Measurements from ENCODE around the gene MEMO1. TPM values are rescaled to one million over a fixed set of nuclear protein-coding genes. Genes with fewer than 3 reads are reported as not detected.
A peak's percentile ranks its signal among the peaks of the same experiment; 100 is the strongest.
"Not testable (repeated sequence)": the region's sequence is repeated elsewhere in the genome, so short reads cannot be mapped to it uniquely, and the experiment has no call there.

The MEMO1 gene
- total RNA-seq (2014; rRNA removed; shearing (Covaris generic)), result 50.2 and 54.6 TPM in 2 replicates

DNA sequence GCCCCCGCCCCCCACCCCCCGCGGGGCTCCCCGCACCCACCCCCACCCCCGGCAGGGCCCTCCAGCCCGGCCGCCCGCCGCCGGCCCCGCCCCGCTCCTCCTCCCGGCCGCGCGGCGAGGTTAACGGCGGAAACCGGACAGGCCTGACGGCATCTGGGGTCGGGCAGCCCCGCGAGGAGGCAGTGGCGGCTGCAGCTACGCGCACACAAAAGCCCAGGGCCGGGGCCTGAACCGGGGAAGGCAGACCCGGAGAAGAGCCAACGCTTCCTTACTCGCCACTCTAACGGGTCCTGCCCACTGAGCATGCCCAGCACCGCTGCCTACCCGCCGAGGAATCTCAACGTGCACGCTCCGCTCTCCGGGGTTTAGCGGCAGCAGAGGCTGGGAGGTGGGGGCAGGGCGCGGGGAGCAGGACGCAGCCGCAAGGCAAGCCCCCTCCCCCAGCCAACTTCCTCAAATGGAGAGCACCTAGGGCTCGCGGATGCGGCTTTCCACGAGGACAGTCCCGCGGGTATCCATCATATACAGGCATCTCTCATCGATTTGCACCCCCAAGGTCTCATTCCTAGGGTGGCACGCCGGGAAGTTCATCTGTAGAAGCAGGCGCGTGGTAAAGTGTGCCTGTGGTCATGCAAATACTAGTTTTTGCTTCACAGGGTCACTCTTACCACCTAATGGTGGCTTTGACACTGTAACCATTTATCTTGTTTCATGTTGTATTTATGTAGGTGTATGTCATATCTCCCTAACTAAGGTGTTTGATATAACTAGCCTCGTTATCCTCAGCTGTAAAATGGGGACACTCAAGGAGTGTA, at the start of gene MEMO1:
TSS of gene MEMO1 (minus strand) at position 339 of the 815 bp plus-strand sequence. CDS start 761 bp downstream, outside the sequence.
- Histone ChIP-seq H3K9me3 (replicated peaks) (no peaks in the 10 kb centered on the region), H3K27ac (peak within 1 kb of the TSS; percentile 76), H3K36me3 (peaks cover 4% of the 10 kb centered on the region), H3K4me3 (peak within 1 kb of the TSS; percentile 92), H3K27me3 (replicated peaks) (no peaks in the 10 kb centered on the region), H3K4me1 (replicated peaks) (peaks cover 18% of the 10 kb centered on the region)
- DNase-seq (ENCODE audit: low read depth in 1 of 2, low spot score in 2 of 2), result peak; percentile 96 to 97

DNA sequence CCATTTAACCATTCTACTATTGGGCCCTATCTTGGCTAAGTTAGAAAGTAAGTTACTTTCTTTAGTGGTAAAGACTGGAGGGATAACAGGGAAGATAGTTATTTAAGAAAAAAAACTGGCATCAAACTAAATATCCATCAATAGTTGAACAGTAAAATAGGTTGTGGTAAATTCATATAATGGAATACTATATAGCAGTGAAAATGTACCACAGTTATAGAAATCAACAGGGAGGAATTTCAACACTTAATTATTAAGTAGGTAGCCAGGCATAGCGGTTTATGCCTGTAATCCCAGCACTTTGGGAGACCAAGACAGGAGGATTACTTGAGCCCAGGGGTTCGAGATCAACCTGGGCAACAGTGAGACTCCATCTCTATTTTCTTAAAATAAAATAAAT, 49.5 kb upstream of the MEMO1 start:
- no peaks in the 10 kb centered on the region for H3K9me3 ChIP-seq (replicated peaks)
- H3K4me3 ChIP-seq, result no peak overlapping the region
- no peak overlapping the region for H3K27ac ChIP-seq
- no peak for DNase-seq (ENCODE audit: low read depth in 1 of 2, low spot score in 2 of 2)
- H3K36me3 ChIP-seq, result peaks cover under 1% of the 10 kb centered on the region; the same call in 1 of the 2 replicates
- H3K4me1 ChIP-seq (replicated peaks), result no peaks in the 10 kb centered on the region; the same call in 1 of the 2 replicates
- no peaks in the 10 kb centered on the region for H3K27me3 ChIP-seq (replicated peaks)

GRCh38 chr2:32058130-32058529, 47.3 kb upstream of the MEMO1 start:
- Histone ChIP-seq H3K4me3 (no peak overlapping the region), H3K36me3 (no peaks in the 10 kb centered on the region), H3K27me3 (replicated peaks) (no peaks in the 10 kb centered on the region), H3K4me1 (replicated peaks) (no peaks in the 10 kb centered on the region), H3K27ac (no peak overlapping the region), H3K9me3 (replicated peaks) (no peaks in the 10 kb centered on the region)
- no peak for DNase-seq (ENCODE audit: low read depth in 1 of 2, low spot score in 2 of 2)

- not testable (repeated sequence) for H3K9me3 ChIP-seq (replicated peaks); H3K27me3 ChIP-seq (replicated peaks); H3K27ac ChIP-seq; H3K4me1 ChIP-seq (replicated peaks); H3K36me3 ChIP-seq; H3K4me3 ChIP-seq; DNase-seq (ENCODE audit: low read depth in 1 of 2, low spot score in 2 of 2)
Measured at GRCh38 chr2:32054583-32054982, 43.8 kb upstream of the MEMO1 start.

GRCh38 chr2:32051836-32052439, 41.1 kb upstream of the MEMO1 start:
- H3K27me3 ChIP-seq (replicated peaks), result no peaks in the 10 kb centered on the region
- H3K4me3 ChIP-seq, result no peak overlapping the region
- no peaks in the 10 kb centered on the region for H3K9me3 ChIP-seq (replicated peaks)
- H3K36me3 ChIP-seq, result no peaks in the 10 kb centered on the region
- H3K4me1 ChIP-seq (replicated peaks), result no peaks in the 10 kb centered on the region
- DNase-seq (ENCODE audit: low read depth in 1 of 2, low spot score in 2 of 2), result no peak
- no peak overlapping the region for H3K27ac ChIP-seq

GRCh38 chr2:32043561-32043960, 32.8 kb upstream of the MEMO1 start:
- Histone ChIP-seq H3K27ac (no peak overlapping the region), H3K36me3 (no peaks in the 10 kb centered on the region), H3K9me3 (replicated peaks) (no peaks in the 10 kb centered on the region), H3K27me3 (replicated peaks) (no peaks in the 10 kb centered on the region), H3K4me3 (no peak overlapping the region), H3K4me1 (replicated peaks) (peaks cover 9% of the 10 kb centered on the region; the same call in 1 of the 2 replicates)
- DNase-seq (ENCODE audit: low read depth in 1 of 2, low spot score in 2 of 2), result no peak

DNA sequence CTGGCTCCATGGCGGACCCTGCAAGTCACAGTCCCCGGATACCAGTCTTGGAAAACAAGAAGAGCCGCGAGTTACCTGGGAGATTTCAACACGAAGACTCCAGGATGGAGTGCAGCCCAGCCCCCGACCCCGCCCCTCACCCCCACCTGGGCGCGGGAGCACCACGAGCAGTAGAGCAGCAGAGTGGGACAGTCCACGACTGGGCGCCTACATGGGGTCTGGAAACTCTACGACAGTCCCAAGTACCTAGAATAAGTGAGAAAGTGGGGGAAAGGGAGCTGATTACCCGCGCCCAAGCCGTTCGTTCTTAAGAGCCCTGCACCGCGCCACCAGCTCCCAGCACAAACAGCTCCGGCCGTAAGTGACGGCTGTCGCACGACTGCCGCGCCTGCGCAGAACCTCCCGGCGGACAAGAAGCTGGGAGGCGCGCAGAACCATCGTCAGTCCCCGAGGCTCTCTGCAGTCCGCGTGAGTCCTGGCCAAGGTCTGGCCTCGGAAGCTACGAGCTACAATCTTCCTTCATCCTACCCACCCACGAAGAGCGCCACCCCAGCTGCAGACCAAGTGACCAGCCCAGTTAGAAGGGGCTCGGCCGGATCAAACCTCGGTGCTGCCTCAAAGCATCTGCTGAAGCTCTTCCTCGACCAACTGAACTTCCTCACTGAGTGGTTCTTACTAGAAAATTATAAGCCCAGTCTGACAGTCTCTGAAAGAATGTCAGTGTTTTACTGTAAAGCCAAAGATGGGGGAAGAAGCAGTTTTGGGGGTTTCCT, 28.8 kb upstream of the MEMO1 start, which contains the start of gene DPY30:
TSS of gene DPY30 (minus strand) at position 359 of the 773 bp plus-strand sequence. CDS start at position 10, 349 bp downstream.
- Histone ChIP-seq H3K4me1 (replicated peaks) (peaks cover 9% of the 10 kb centered on the region; the same call in 1 of the 2 replicates), H3K27me3 (replicated peaks) (no peaks in the 10 kb centered on the region), H3K4me3 (peak within 1 kb of the TSS; percentile 51), H3K36me3 (no peaks in the 10 kb centered on the region; the same call in 1 of the 2 replicates), H3K27ac (peak within 1 kb of the TSS; percentile 9; the same call in 1 of the 2 replicates), H3K9me3 (replicated peaks) (no peaks in the 10 kb centered on the region)
- DNase-seq (ENCODE audit: low read depth in 1 of 2, low spot score in 2 of 2), result peak; percentile 87 to 92

DNA sequence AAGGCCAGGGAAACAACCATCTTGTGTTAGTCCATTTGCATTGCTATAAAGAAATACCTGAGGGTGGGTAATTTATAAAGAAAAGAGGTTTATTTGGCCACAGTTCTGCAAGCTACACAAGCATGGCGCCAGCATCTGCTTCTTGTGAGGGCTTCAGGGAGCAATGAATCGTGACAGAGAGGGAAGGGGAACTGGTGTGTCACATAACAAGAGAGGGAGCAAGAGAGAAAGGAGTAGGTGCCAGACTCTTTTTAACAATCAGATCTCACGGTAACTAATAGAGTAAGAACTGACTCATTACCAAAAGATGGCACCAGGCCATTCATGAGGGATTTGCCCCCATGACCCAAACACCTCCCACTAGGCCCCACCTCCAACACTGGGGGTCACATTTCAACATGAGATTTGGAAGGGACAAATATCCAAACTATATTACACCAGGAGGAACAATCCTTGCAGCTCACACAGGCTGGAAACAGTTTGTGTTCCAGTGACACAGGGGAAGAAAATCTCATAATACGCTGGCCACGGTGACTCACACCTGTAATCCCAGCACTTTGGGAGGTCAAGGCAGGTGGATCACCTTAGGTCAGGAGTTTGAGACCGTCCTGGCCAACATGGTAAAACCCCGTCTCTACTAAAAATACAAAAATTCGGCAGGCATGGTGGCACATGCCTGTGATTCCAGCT, 23.5 kb upstream of the MEMO1 start:
- not testable (repeated sequence) for H3K27ac ChIP-seq; H3K9me3 ChIP-seq (replicated peaks); H3K4me3 ChIP-seq; DNase-seq (ENCODE audit: low read depth in 1 of 2, low spot score in 2 of 2); H3K27me3 ChIP-seq (replicated peaks); H3K4me1 ChIP-seq (replicated peaks)
- peaks cover 26% of the 10 kb centered on the region for H3K36me3 ChIP-seq

GRCh38 chr2:32018789-32019482, 8.1 kb upstream of the MEMO1 start:
- not testable (repeated sequence) for H3K27ac ChIP-seq; H3K4me3 ChIP-seq; H3K27me3 ChIP-seq (replicated peaks); H3K4me1 ChIP-seq (replicated peaks); H3K9me3 ChIP-seq (replicated peaks); DNase-seq (ENCODE audit: low read depth in 1 of 2, low spot score in 2 of 2)
- H3K36me3 ChIP-seq, result peaks cover 12% of the 10 kb centered on the region

DNA sequence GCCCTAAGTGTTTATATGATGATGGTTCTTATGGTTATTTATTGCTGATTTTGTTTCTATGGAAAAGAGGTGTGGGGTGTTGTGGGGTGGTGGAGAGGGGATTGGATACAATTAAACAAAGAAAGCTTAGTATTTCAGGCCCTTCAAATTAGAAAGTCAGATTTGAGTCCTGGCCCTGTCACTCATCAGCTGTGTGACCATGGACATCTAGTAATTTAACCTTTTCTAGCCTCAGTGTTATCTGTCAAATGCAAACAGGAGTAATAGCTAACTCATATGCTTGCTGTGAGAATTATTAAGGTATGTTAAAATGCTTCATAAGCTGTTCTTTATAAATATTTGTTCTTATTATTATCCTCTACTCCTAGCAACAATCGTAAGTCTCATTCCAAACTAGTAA, 2.1 kb upstream of the MEMO1 start:
- peaks cover 4% of the 10 kb centered on the region for H3K36me3 ChIP-seq
- H3K4me3 ChIP-seq, result no peak overlapping the region
- H3K4me1 ChIP-seq (replicated peaks), result peaks cover 18% of the 10 kb centered on the region
- no peaks in the 10 kb centered on the region for H3K27me3 ChIP-seq (replicated peaks)
- H3K9me3 ChIP-seq (replicated peaks), result no peaks in the 10 kb centered on the region
- no peak for DNase-seq (ENCODE audit: low read depth in 1 of 2, low spot score in 2 of 2)
- H3K27ac ChIP-seq, result no peak overlapping the region

GRCh38 chr2:32011485-32011960, 715 bp upstream of the MEMO1 start:
- H3K27ac ChIP-seq, result peak overlapping the region; percentile 76

GRCh38 chr2:32010280-32010669, 533 bp downstream of the MEMO1 start:
- not testable (repeated sequence) for H3K9me3 ChIP-seq (replicated peaks); H3K27me3 ChIP-seq (replicated peaks); H3K36me3 ChIP-seq; H3K27ac ChIP-seq
- Histone ChIP-seq H3K4me1 (replicated peaks) (peaks cover 18% of the 10 kb centered on the region), H3K4me3 (peak overlapping the region; percentile 92)
- peak in 1 of 2 experiments; percentile 70 for DNase-seq (ENCODE audit: low read depth in 1 of 2, low spot score in 2 of 2)

More at GRCh38 chr2:32011485-32011960, 715 bp upstream of the MEMO1 start:
- Histone ChIP-seq H3K4me1 (replicated peaks) (peaks cover 18% of the 10 kb centered on the region), H3K4me3 (peak overlapping the region; percentile 92), H3K36me3 (peaks cover 4% of the 10 kb centered on the region), H3K27me3 (replicated peaks) (no peaks in the 10 kb centered on the region), H3K9me3 (replicated peaks) (no peaks in the 10 kb centered on the region)
- no peak for DNase-seq (ENCODE audit: low read depth in 1 of 2, low spot score in 2 of 2)

Data from SJSA1 (cell line).